Measurements from ENCODE around the gene CCDC134. TPM values are rescaled to one million over a fixed set of nuclear protein-coding genes. Genes with fewer than 3 reads are reported as not detected.

CCDC134 gene
- total RNA-seq, 2 experiments from 2014 or later, result 15.2 to 15.9 TPM

DNA sequence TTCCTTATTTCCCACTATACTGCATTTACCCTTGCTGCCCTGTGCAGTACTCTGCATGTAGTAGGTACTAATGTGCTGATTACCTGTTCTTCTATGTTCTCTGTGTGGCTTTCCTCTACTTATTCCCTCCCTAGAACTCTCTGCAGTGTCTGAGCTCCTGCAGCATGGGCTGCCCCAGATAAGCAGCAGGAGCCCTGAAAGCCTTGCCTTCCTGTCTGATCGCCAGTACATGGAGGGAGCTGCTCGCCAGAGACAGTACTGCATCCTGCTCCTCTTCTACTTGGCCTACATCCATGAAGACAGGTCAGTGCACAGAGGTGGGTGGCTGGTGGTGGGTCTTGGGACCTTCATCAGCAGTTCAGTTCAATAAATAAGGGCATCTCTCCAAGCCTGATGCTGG lies 42.2 kb upstream of the CCDC134 start:
- intact Hi-C loops (cut with micrococcal nuclease), result no loop called here
- CTCF ChIA-PET, result interaction anchor here (2.5 kb wide), 1 partner anchor 12 kb away, joined by 8 read pairs; no protein-coding TSS in a partner anchor

DNA sequence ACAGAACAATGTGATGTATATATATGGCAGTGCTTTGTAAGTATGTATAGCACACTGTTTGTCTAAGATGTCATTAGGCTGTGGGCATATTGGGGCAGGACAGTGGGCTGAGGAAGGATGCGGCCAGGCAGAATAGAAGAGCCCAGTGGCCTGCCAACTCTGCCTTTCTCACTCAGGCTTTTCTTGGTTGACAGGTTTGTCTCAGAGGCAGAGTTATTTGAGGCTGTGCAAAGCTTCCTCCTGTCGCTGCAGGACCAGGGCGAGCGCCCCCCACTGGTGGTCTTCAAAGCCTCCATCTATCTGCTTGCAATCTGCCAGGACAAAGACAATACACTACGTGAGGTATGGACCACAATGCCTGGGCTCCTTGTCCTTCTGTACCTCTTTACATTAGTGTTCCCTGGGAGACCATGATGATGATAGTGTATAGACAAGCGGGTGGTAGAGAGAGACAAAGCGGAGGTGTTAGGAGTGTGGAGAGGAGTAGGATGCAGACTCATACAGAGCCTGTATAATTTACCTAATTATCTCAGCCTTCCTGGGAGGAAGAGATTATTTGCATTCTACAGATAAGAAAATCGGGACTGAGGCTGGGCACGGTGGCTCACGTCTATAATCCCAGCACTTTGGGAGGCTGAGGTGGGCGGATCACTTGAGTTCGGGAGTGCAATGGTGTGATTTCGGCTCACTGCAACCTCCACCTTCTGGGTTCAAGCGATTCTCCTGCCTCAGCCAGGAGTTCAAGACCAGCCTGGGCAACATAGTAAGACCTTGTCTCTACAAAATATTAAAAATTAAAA lies 37.3 kb upstream of the CCDC134 start:
- H3K27me3 Mint-ChIP-seq, result no peaks in the 10 kb centered on the region

More for the DNA sequence above, 42.2 kb upstream of the CCDC134 start:
- H3K27me3 Mint-ChIP-seq, result no peaks in the 10 kb centered on the region
- POLR2A ChIA-PET, result no interaction called here
- no peaks in the 10 kb centered on the region for H3K9me3 Mint-ChIP-seq
- H3K4me3 Mint-ChIP-seq, result no peak overlapping the region
- DNase-seq (no peak), ATAC-seq (no peak)
- no peak overlapping the region for H3K27ac Mint-ChIP-seq
- TF ChIP-seq CTCF (IDR thresholded peaks at IDR 0.05), result no peak
- H3K4me1 Mint-ChIP-seq (ENCODE audit: low read depth), result no peaks in the 10 kb centered on the region
- H3K36me3 Mint-ChIP-seq (ENCODE audit: low read depth), result no peaks in the 10 kb centered on the region

GRCh38 chr22:41766476-41766875 lies 34.0 kb upstream of the CCDC134 start:
- ChIA-PET CTCF (interaction anchor here (0.6 to 2.5 kb wide), 2 partner anchors 69 to 627 kb away, joined by 3 to 11 read pairs; no protein-coding TSS in a partner anchor), POLR2A (interaction anchor here (1.3 kb wide), 1 partner anchor 14 kb away, joined by 4 read pairs; no protein-coding TSS in a partner anchor)
- peaks cover 5% of the 10 kb centered on the region for H3K4me1 Mint-ChIP-seq (ENCODE audit: low read depth)
- no peaks in the 10 kb centered on the region for H3K36me3 Mint-ChIP-seq (ENCODE audit: low read depth)
- intact Hi-C loops (cut with micrococcal nuclease), result no loop called here
- H3K27ac Mint-ChIP-seq, result no peak overlapping the region
- no peak overlapping the region for H3K4me3 Mint-ChIP-seq
- H3K9me3 Mint-ChIP-seq, result no peaks in the 10 kb centered on the region
- no peak for DNase-seq
- TF ChIP-seq CTCF (IDR thresholded peaks at IDR 0.05), result no peak
- H3K27me3 Mint-ChIP-seq, result no peaks in the 10 kb centered on the region
- ATAC-seq, result no peak

More for the DNA sequence above, 37.3 kb upstream of the CCDC134 start:
- TF ChIP-seq CTCF (IDR thresholded peaks at IDR 0.05), result peak; percentile 62
- POLR2A ChIA-PET, result no interaction called here
- peak; percentile 66 for ATAC-seq
- H3K27ac Mint-ChIP-seq, result no peak overlapping the region
- H3K36me3 Mint-ChIP-seq (ENCODE audit: low read depth), result no peaks in the 10 kb centered on the region
- peak; percentile 68 for DNase-seq
- H3K9me3 Mint-ChIP-seq, result no peaks in the 10 kb centered on the region
- no peak overlapping the region for H3K4me3 Mint-ChIP-seq
- intact Hi-C loops (cut with micrococcal nuclease), result no loop called here
- CTCF ChIA-PET, result interaction anchor here (0.8 to 1.4 kb wide), 6 partner anchors 9 to 90 kb away, joined by 3 to 8 read pairs (median 4); no protein-coding TSS in a partner anchor
- H3K4me1 Mint-ChIP-seq (ENCODE audit: low read depth), result peaks cover 2% of the 10 kb centered on the region

DNA sequence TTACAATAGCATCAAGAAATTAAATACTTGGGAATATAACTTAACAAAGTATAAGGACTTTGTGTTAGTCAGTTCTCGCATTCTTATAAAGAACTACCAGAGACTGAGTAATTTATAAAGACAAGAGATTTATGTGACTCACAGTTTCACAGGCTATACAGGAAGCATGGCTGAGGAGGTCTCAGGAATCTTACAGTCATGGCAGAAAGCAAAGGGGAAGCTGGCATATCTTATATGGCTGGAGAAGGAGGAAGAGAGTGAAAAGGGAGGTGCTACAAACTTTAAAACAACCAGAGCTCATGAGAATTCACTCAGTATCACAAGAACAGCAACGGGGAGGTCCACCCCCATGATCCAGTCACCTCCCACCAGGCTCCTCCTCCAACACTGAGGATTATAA lies 32.0 kb upstream of the CCDC134 start:
- no peak for TF ChIP-seq CTCF (IDR thresholded peaks at IDR 0.05)
- DNase-seq (no peak), ATAC-seq (peak; percentile 76)
- Mint-ChIP-seq H3K36me3 (ENCODE audit: low read depth) (no peaks in the 10 kb centered on the region), H3K9me3 (no peaks in the 10 kb centered on the region), H3K27me3 (no peaks in the 10 kb centered on the region), H3K4me1 (ENCODE audit: low read depth) (peaks cover 5% of the 10 kb centered on the region), H3K27ac (peak overlapping the region; percentile 43), H3K4me3 (no peak overlapping the region)
- intact Hi-C loops (cut with micrococcal nuclease), result no loop called here
- ChIA-PET CTCF (interaction anchor here (0.8 to 2.1 kb wide), 4 partner anchors 8 to 71 kb away, joined by 5 to 12 read pairs (median 7); no protein-coding TSS in a partner anchor), POLR2A (interaction anchor here (1.5 kb wide), 1 partner anchor 14 kb away, joined by 5 read pairs; no protein-coding TSS in a partner anchor)
